ENCODE data around the gene UGT1A4. TPM values are rescaled to one million over a fixed set of nuclear protein-coding genes. Genes with fewer than 3 reads are reported as not detected.

UGT1A4 gene
- total RNA-seq, 4 donors from 2014 or later: 7.5 to 12.9 (median 12.3) TPM; not detected in 1

GRCh38 chr2:233676046-233676445, 42.5 kb upstream of the UGT1A4 start:
- DNase-seq: no peak
- no peaks in the 10 kb centered on the region for H3K27me3 ChIP-seq
- H3K9me3 ChIP-seq: no peaks in the 10 kb centered on the region
- H3K4me1 ChIP-seq: no peaks in the 10 kb centered on the region
- no peak overlapping the region for H3K27ac ChIP-seq
- H3K4me3 ChIP-seq: no peak overlapping the region
- no peaks in the 10 kb centered on the region for H3K36me3 ChIP-seq
- TF ChIP-seq CTCF (IDR thresholded peaks at IDR 0.05) (no peak), POLR2A (IDR thresholded peaks at IDR 0.05) (no peak)

DNA sequence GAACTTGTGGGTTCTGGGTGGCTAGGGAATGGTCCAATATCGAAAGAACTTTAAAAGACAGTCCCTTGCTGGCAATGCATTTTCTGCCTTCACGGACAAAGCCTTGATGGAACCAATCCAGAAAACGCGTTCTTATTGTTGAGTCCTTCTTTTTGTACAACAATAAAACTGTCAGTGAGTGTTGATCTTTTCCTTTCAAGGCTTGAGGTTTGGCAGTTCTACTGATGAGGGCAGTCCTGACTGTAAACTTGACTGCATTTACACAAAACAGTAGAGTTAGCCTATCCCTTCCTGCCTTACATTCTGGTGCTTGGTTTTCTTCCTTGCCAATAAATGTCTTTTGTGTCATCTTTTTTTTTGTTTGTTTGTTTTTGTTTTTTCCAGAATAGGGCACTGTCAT, 39.3 kb upstream of the UGT1A4 start:
- no peak overlapping the region for H3K4me3 ChIP-seq
- H3K9me3 ChIP-seq: no peaks in the 10 kb centered on the region
- DNase-seq: no peak
- no peak overlapping the region for H3K27ac ChIP-seq
- no peaks in the 10 kb centered on the region for H3K36me3 ChIP-seq
- H3K27me3 ChIP-seq: no peaks in the 10 kb centered on the region
- H3K4me1 ChIP-seq: no peaks in the 10 kb centered on the region
- TF ChIP-seq POLR2A (IDR thresholded peaks at IDR 0.05): no peak
- TF ChIP-seq CTCF (IDR thresholded peaks at IDR 0.05): no peak

- Histone ChIP-seq H3K27me3 (no peaks in the 10 kb centered on the region), H3K4me1 (peaks cover 0 to 5% (median 0%) of the 10 kb centered on the region in 4 donors), H3K4me3 (no peak overlapping the region), H3K27ac (no peak overlapping the region), H3K36me3 (no peaks in the 10 kb centered on the region), H3K9me3 (no peaks in the 10 kb centered on the region)
- TF ChIP-seq CTCF (IDR thresholded peaks at IDR 0.05) (no peak), POLR2A (IDR thresholded peaks at IDR 0.05) (no peak)
- DNase-seq: no peak
Measured at GRCh38 chr2:233680361-233681045, 38.0 kb upstream of the UGT1A4 start.

- no peak within 1 kb of the TSS for H3K27ac ChIP-seq
- H3K4me1 ChIP-seq: peaks cover 0 to 5% (median 0%) of the 10 kb centered on the region in 4 donors
- H3K9me3 ChIP-seq: no peaks in the 10 kb centered on the region
- no peaks in the 10 kb centered on the region for H3K27me3 ChIP-seq
- DNase-seq: no peak
- H3K36me3 ChIP-seq: no peaks in the 10 kb centered on the region
- no peak within 1 kb of the TSS for H3K4me3 ChIP-seq
- TF ChIP-seq CTCF (IDR thresholded peaks at IDR 0.05) (no peak), POLR2A (IDR thresholded peaks at IDR 0.05) (no peak)
Measured at GRCh38 chr2:233681521-233682099, 36.9 kb upstream of the UGT1A4 start, which contains the start of gene UGT1A7. UGT1A7 (plus strand) TSS chr2:233681901; CDS start chr2:233681938, 37 bp downstream.

DNA sequence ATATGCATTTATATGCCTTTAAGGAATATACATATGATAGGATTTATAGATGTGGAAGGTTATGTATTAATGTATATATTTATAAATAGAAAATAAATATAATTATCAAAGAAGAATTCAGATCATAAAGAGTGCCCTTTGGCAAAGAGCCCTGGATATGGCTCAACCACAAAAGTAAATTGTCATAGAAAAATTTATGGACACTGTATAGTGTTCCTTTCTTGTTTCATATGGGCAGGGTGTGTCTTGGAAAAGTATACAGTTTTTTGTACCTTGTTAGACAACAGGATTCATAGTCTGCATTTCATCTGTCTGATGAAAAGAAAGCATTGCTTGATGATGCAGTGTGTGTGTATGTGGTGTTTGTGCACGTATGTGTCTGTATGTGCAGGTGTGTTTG, 33.9 kb upstream of the UGT1A4 start:
- no peak for TF ChIP-seq CTCF (IDR thresholded peaks at IDR 0.05)
- TF ChIP-seq POLR2A (IDR thresholded peaks at IDR 0.05): no peak
- Histone ChIP-seq H3K4me1 (peaks cover 0 to 11% (median 0%) of the 10 kb centered on the region in 4 donors), H3K27ac (no peak overlapping the region), H3K36me3 (no peaks in the 10 kb centered on the region), H3K9me3 (no peaks in the 10 kb centered on the region), H3K4me3 (no peak overlapping the region), H3K27me3 (no peaks in the 10 kb centered on the region)
- no peak for DNase-seq

All from Peyer's patch (tissue), 4 donors.